DMS79 (cell line): ENCODE results near the gene HSF2BP.
"Not testable (repeated sequence)": the region's sequence is repeated elsewhere in the genome, so short reads cannot be mapped to it uniquely, and the experiment has no call there.

ENCODE experiments used
- DNase-seq: peaks from one replicate; lab custom pipeline; 2025; lab: John Stamatoyannopoulos, UW

Gene HSF2BP

DNA sequence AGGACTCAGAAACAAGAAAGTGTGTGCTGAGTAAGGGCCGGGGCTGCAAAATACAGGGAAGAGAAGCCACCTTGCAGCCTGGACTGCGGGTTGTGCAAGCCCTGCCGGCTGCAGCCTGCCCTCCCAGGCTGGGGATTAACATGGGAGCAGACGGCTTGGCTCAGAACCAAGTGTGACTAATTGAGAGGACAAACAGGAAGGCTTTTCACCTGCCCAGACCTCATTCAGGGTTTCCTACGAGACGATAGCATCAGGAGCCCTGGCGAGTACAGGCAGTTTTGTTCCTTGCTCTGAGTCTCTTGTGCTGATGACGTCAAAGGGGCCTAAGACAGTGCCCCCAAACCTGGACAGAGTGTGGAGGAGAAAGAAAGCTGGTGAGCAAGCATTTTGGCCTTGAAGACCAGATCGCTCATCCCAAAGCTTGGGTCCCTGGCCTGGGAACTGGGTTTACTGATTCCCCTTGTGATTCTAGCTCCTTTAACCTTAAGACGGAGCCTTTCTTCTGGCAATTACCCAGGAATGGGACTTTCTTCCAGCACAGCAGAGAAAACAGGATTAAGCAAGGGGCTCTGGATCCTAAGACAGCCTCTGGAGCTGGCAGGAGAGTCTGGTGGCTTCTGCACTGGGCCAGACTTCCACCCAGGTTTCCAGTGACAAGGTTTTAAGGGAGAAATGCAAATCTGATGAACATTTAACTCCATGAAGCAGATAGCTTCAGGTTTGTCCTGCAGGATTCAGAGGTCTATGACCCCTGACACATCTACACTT is 142.2 kb downstream of the HSF2BP start:
- not testable (repeated sequence) for DNase-seq

- DNase-seq: not testable (repeated sequence)
Measured at GRCh38 chr21:43516295-43516847, 142.9 kb downstream of the HSF2BP start.

DNA sequence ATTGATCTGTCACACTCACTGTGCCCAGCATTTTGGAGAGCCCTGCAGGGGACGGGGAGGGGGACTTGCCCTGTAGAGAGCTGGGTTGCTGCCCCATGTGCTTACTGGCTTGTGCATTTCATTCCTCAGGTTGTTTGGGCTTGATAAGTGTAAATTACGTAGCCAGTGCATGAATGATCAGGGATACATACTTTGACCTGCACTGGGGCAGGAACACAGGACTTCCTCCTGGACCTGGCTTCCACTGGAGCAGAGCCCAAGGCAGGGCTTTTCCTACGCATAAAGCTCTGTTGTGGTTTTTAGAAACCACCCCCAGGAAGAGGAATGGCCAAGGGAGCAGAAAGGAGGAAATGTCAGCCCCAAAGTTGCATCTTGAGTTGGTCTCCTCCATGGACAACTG is 144.5 kb downstream of the HSF2BP start:
- DNase-seq: not testable (repeated sequence)

DNA sequence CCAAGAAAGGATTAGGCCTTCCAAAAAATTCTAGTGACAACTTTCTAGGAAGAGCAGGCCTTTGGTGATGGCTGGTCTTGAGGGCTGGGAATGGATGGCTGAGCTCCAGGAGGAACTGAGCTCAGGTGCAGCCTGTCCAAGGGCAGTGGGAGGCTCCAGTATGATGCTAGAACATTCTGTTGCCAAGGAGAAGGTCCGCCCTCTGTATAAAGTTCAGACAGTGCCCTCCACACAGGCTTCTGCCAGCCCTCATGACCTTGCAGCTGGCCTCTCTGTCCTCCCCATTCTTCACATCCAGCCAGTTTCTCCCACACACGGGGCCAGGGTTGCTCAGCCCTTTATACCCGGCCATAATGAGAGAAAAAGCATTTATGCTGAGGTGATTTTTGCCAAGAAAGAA is 146.3 kb downstream of the HSF2BP start:
- not testable (repeated sequence) for DNase-seq

DNA sequence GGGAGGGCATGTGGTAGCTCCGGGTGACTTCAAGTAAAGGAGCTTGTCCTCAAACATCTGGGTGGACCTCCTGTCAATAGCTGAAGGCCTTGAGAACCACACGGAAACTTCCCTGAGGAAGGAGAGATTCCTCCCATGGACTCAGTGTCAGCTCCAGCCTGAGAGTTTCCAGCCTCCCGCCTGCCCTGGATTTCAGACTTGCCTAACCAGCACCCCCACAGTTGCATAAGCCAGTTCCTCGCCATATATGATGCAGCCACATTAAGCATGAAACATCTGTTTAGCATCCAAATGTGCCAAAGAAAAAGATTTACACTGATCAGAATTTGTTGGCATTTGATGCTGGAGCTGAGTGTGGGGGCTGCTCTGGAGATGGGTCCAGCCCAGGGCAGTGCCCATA is 148.1 kb downstream of the HSF2BP start:
- DNase-seq: not testable (repeated sequence)

- DNase-seq: not testable (repeated sequence)
Measured at GRCh38 chr21:43510669-43511068, 148.6 kb downstream of the HSF2BP start.

GRCh38 chr21:43503892-43504291 is 155.4 kb downstream of the HSF2BP start:
- not testable (repeated sequence) for DNase-seq

DNA sequence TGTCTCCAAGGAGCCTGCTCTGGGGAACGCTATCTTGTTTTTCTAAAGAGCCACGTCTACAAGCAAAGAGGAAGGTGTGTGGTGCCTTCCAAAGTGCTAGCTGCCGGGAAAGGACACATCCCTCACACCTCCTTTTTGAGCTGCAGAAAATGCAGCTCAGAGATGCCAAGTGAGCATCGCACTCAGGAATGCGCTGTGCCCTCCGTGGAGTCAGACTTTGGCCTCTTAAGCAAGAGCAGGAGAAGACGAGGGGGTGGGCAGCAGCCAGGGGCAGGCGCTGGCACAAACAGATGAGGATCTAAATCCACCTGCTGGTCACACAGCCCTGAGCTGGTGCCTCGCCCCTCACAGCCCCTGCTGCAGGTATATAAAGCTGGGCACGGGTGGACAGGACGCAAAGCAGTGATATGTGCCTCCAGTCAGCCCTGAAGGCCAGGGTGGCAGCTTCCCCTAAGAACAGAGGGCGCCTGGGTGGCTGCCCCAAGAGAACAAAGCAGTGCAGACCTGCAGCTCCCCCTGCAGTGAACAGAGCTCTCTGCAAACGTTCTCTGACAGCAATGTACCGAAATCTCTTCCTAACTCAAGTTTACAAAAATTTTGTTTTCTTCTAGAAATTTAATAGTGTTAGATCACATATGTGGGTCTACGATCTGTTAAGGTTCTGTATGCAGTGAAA is 156.1 kb downstream of the HSF2BP start:
- DNase-seq: not testable (repeated sequence)

DNA sequence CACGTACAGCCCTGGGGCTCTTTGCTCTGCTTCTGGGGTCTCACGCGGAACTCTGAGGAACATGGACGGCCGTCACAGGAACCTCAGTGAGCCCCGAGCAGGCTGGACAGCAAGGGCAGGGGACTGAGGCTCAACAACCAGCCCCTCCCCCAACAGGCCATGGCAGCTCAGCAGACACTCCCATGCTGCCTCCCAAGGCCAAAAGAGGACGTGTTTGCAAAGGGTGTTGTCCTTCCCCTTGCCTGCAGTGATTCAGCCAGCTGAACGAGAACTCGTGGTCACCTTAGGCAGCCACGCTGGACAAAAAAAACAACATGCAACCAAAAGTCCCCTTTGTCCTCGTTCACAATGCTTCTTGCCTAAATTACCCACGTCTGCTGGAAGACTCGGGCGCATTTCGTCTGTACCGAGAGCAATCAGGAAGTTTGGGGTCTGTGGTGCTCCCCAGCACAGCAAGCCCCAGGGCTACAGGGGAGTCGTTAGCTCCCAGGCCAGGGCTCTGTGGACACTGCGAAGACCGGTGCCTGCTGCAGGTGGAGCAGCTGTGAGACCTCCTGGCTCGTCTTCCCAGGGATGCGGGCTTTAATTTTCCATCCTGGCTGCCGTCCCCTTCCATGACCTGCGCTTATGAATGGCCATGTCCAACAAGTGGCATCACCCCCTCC is 156.7 kb downstream of the HSF2BP start:
- not testable (repeated sequence) for DNase-seq

- DNase-seq: not testable (repeated sequence)
Measured at GRCh38 chr21:43498924-43499323, 160.4 kb downstream of the HSF2BP start.

DNA sequence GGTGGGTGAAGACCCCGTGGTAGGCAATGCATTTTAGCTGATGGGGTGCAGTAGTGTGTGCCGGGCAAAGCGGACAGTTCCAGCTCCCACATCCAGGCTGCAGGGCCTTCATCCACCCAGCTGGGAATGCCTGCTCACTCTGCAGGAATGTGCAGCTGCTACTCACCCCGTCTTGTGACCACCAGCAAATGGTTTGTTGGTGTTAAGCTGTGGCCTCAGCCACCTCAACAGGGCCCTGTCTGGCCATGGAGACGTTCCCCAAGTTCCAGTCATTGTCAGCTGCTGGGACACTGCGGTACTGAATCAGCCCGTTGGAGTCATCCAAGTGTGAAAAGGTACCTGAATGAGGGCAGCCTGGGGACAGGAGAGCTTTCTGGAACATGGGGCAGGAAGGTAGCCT is 161.2 kb downstream of the HSF2BP start:
- not testable (repeated sequence) for DNase-seq

GRCh38 chr21:43494279-43495012 is 164.8 kb downstream of the HSF2BP start:
- DNase-seq: not testable (repeated sequence)

- not testable (repeated sequence) for DNase-seq
Measured at GRCh38 chr21:43493471-43493870, 165.8 kb downstream of the HSF2BP start.

DNA sequence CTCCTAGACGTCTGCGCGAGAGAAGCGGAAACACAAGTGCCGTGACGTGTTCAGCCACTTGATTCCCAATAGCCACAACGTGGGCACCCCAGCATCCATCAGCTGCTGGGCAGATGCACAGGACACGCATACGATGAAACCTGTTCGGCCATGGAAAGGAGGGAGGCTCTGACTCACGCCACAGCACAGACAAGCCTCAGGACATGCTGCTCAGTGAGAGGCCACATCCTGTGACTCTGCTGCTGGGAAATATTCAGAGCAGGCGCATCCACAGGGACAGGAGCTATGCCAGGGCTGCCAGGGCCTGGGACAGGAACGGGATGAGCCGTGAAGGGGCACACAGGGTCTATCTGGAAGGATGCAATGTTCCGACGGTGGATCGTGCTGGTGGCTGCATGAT is 171.1 kb downstream of the HSF2BP start:
- DNase-seq: not testable (repeated sequence)

DNA sequence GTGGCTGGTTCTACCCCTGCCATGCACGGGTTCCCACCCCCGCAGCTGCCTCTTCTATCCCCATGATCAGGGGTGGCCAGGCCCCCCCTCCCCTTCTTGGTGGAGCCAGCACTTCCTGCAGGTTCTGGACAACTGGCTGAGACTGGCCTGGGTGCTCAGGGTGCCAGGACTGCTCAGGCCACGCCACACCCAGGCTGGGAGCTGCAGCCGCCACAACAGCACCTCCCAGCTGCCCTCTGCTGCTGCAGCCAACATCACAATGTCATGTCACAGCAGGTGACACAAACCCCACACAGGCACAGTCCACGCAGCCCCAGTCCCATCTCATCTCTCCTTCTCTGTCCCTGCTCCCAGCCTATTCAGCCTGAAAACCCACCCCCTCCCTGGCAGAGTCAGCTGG is 173.2 kb downstream of the HSF2BP start:
- DNase-seq: not testable (repeated sequence)

- DNase-seq: not testable (repeated sequence)
Measured at GRCh38 chr21:43485016-43485415, 174.3 kb downstream of the HSF2BP start.

DNA sequence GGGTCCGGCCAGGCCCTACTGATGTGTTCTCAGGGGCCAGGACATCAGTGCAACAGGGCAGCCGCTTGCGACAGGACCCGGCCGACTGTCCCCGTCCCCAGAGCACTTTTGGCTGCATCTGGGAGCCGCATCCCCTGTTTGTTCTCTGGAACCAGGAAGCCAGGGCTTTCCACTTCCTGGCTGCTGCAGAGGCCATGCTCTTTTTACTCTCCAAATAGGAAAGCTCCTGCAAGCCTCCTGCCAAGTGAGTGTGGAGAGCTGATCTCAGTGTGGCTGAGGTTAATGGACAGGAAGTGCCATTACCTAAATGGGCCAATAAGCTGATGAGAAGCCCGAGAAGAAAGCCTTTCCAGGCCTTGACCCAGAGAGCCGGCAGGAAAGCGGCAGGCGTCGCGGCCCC is 180.1 kb downstream of the HSF2BP start:
- DNase-seq: not testable (repeated sequence)
